ENCODE measurements around the gene ZCCHC14. TPM values are rescaled to one million over a fixed set of nuclear protein-coding genes. Genes with fewer than 3 reads are reported as not detected.

The ZCCHC14 gene
- total and polyA plus RNA-seq, 2 of the 8 experiments (the other 6 are each of a cell fraction or from before 2014, with no cell fraction given), result 8.2 to 28.2 TPM

GRCh38 chr16:87445486-87445885 is 47.3 kb downstream of the ZCCHC14 start:
- ChIA-PET POLR2A (ENCODE audit: partially characterized antibody) (no interaction called here), CTCF (ENCODE audit: partially characterized antibody) (no interaction called here)
- no peak overlapping the region for H4K5ac ChIP-seq (ENCODE audit: insufficient read length, low read depth, low read length)
- H3K4me3 ChIP-seq (ENCODE audit: extremely low read depth in 1 of 4, insufficient read depth in 2 of 4, low read depth in 3 of 4, low read length in 4 of 4), result no peak overlapping the region
- H2BK20ac ChIP-seq (ENCODE audit: low read length), result no peak overlapping the region
- no peak overlapping the region for H3K23ac ChIP-seq (ENCODE audit: insufficient read length)
- no peak overlapping the region for H3K14ac ChIP-seq (ENCODE audit: insufficient read length)
- no peak overlapping the region for H3K56ac ChIP-seq (replicated peaks; ENCODE audit: insufficient read length, low read depth, low read length)
- no peak overlapping the region for H2BK120ac ChIP-seq (replicated peaks; ENCODE audit: low read depth, low read length)
- WGBS, 2 experiments (ENCODE audit: extremely low coverage in 1 of 2, insufficient coverage in 1 of 2, insufficient read length in 1 of 2, insufficient replicate concordance in 2 of 2, low coverage in 1 of 2, low lambda C conversion rate in 2 of 2, missing lambda C conversion rate in 1 of 2), result 99% methylated on average over 7 of the region's 7 CpGs; no CpG with 5 or more reads in 1 of the 2 experiments
- no peak overlapping the region for H3K4ac ChIP-seq (replicated peaks; ENCODE audit: insufficient read length, low read depth, low read length)
- H4K91ac ChIP-seq (replicated peaks; ENCODE audit: insufficient read length, low read length), result no peak overlapping the region
- H3K9ac ChIP-seq (replicated peaks in 1 of 4; ENCODE audit: extremely low read depth in 1 of 4, low read depth in 3 of 4, low read length in 3 of 4), result no peak overlapping the region
- H4K20me1 ChIP-seq (replicated peaks in 1 of 2; ENCODE audit: control insufficient read depth in 1 of 2, insufficient read depth in 2 of 2, low read length in 2 of 2), result peaks cover 0 to 5% of the 10 kb centered on the region in 2 experiments
- H3K4me1 ChIP-seq (replicated peaks in 1 of 4; ENCODE audit: control insufficient read depth in 3 of 4, insufficient read depth in 4 of 4, low read length in 3 of 4), result no peaks in the 10 kb centered on the region
- no peak for FAIRE-seq
- no peak overlapping the region for H3K27ac ChIP-seq (ENCODE audit: low read depth, low read length)
- H2BK15ac ChIP-seq (ENCODE audit: low read length), result no peak overlapping the region
- H3K18ac ChIP-seq (ENCODE audit: extremely low read depth, low read length), result no peak overlapping the region
- H3K9me3 ChIP-seq (ENCODE audit: insufficient read depth in 2 of 2, low read depth in 1 of 2, low read length in 1 of 2), result peaks cover 3% of the 10 kb centered on the region in 2 experiments; a peak in 3 of 4 replicates
- DNase-seq (ENCODE audit: low read depth in 1 of 2, low spot score in 2 of 2), result no peak
- no peak overlapping the region for H2AFZ ChIP-seq (ENCODE audit: low read length)
- H4K8ac ChIP-seq (ENCODE audit: extremely low read depth, insufficient read depth, low read length), result no peak overlapping the region
- no peak overlapping the region for H2AK5ac ChIP-seq (ENCODE audit: low read depth, low read length)
- no peaks in the 10 kb centered on the region for H3K27me3 ChIP-seq (replicated peaks in 1 of 4; ENCODE audit: control insufficient read depth in 3 of 4, extremely low read depth in 1 of 4, insufficient read depth in 3 of 4, low read length in 3 of 4)
- H2BK5ac ChIP-seq (ENCODE audit: low read depth, low read length), result no peak overlapping the region
- peaks cover 2 to 32% (median 13%) of the 10 kb centered on the region in 4 experiments; a peak in 6 of 8 replicates for H3K36me3 ChIP-seq (ENCODE audit: control insufficient read depth in 2 of 4, insufficient read depth in 4 of 4, low read length in 3 of 4)
- H3K79me2 ChIP-seq (ENCODE audit: control insufficient read depth in 1 of 2, insufficient read depth in 2 of 2, low read length in 2 of 2), result no peaks in the 10 kb centered on the region; a peak in 1 of 4 replicates
- no peak overlapping the region for H2BK12ac ChIP-seq (ENCODE audit: low read depth, low read length)
- no peaks in the 10 kb centered on the region for H3K23me2 ChIP-seq (ENCODE audit: low read depth, low read length)
- H3K4me2 ChIP-seq (ENCODE audit: insufficient read depth in 1 of 2, low read depth in 2 of 2, low read length in 2 of 2), result no peak overlapping the region
- no peaks in the 10 kb centered on the region; the same call in 1 of the 2 replicates for H3K79me1 ChIP-seq (ENCODE audit: low read depth, low read length)
- TF ChIP-seq SUZ12 (IDR thresholded peaks at IDR 0.05; ENCODE audit: low read length), result no peak
- TF ChIP-seq RFX5 (IDR thresholded peaks at IDR 0.05; ENCODE audit: borderline replicate concordance, low read depth, low read length), result no peak
- TF ChIP-seq NANOG (IDR thresholded peaks at IDR 0.05; ENCODE audit: insufficient read depth, low read depth, low read length, poor library complexity, severe bottlenecking), result no peak
- no peak for TF ChIP-seq FOSL1 (IDR thresholded peaks at IDR 0.05; ENCODE audit: insufficient read depth, low read depth, low read length)
- TF ChIP-seq SIRT6 (IDR thresholded peaks at IDR 0.05; ENCODE audit: low read length), result no peak
- TF ChIP-seq GTF2F1 (IDR thresholded peaks at IDR 0.05; ENCODE audit: borderline replicate concordance, low read depth, low read length), result no peak
- no peak for TF ChIP-seq RXRA (IDR thresholded peaks at IDR 0.05; ENCODE audit: insufficient read depth, low read depth, low read length)
- no peak for TF ChIP-seq MAFK (IDR thresholded peaks at IDR 0.05; ENCODE audit: low read depth, low read length)
- TF ChIP-seq, protein P1, sequence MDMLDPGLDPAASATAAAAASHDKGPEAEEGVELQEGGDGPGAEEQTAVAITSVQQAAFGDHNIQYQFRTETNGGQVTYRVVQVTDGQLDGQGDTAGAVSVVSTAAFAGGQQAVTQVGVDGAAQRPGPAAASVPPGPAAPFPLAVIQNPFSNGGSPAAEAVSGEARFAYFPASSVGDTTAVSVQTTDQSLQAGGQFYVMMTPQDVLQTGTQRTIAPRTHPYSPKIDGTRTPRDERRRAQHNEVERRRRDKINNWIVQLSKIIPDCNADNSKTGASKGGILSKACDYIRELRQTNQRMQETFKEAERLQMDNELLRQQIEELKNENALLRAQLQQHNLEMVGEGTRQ (IDR thresholded peaks at IDR 0.05; ENCODE audit: low read length), result no peak
- no peak for TF ChIP-seq SIX5 (IDR thresholded peaks at IDR 0.05; ENCODE audit: low read depth, low read length)
- TF ChIP-seq RAD21 (IDR thresholded peaks at IDR 0.05 in 1 of 2, conservative IDR thresholded peaks at IDR 0.05 in 1 of 2; ENCODE audit: low read depth in 2 of 2, low read length in 2 of 2), result no peak
- no peak for TF ChIP-seq HDAC2 (IDR thresholded peaks at IDR 0.05; ENCODE audit: borderline replicate concordance in 1 of 2, low read depth in 2 of 2, low read length in 2 of 2)
